Panc1 (cell line): ENCODE results near the gene ABI3BP. TPM values are rescaled to one million over a fixed set of nuclear protein-coding genes. Genes with fewer than 3 reads are reported as not detected.

Experiments used
- ATAC-seq: fragments of 200-7000 bp; cut with Tn5 transposase; 2 replicates; pipeline ENCODE4 v1.9.1; 2020; ENCODE audit warnings: mild to moderate bottlenecking, moderate library complexity
- BruUV-seq: library from RNA; stranded (reverse); fragments of 400-500 nt; replicated peaks from 2 replicates; lab custom pipeline; 2021; lab: Mats Ljungman, UMichigan
- CTCF ChIA-PET: fragments of 300-600 bp; sonication (Branson Sonifier 250); formaldehyde crosslinking; loops from one replicate; lab custom pipeline; 2022; ENCODE audit warnings: antibody characterized with exemption; lab: Charles Lee
- POLR2A ChIA-PET: fragments of 300-600 bp; sonication (Branson Sonifier 250); formaldehyde crosslinking; loops from one replicate; lab custom pipeline; 2022; ENCODE audit warnings: antibody characterized with exemption; lab: Charles Lee
- DNase-seq: peaks from one replicate; pipeline ENCODE4 v3.0.0-alpha.2; 2010; ENCODE audit warnings: low read depth, low spot score
- H3K27ac ChIP-seq: 2 replicates; pipeline ENCODE4 v1.5.1; 2011; ENCODE audit warnings: mild to moderate bottlenecking, low read length, inconsistent platforms
- H3K27me3 ChIP-seq: fragments of 200-500 bp; sonication (Bioruptor generic); 2 replicates; pipeline ENCODE4 v1.6.0; 2014; ENCODE audit warnings: low read length, inconsistent platforms; ENCODE audit not compliant: control insufficient read depth, insufficient read depth
- H3K36me3 ChIP-seq: fragments of 200-500 bp; sonication (Bioruptor generic); 2 replicates; pipeline ENCODE4 v1.5.1; 2014; ENCODE audit warnings: inconsistent platforms, mild to moderate bottlenecking, low read length, moderate library complexity; ENCODE audit not compliant: control insufficient read depth, insufficient read depth
- H3K4me1 ChIP-seq: 2 replicates; pipeline ENCODE4 v1.5.1; 2011; ENCODE audit warnings: inconsistent platforms, mild to moderate bottlenecking, low read length, moderate library complexity; ENCODE audit not compliant: control insufficient read depth, insufficient read depth
- H3K4me3 ChIP-seq, 2 experiments: 2 replicates each; pipeline ENCODE4 v1.5.1; 2011 to 2012; ENCODE audit warnings: low read depth in 2 of 2, low read length in 2 of 2, mild to moderate bottlenecking in 2 of 2, inconsistent platforms in 1 of 2, moderate library complexity in 1 of 2
- H3K9me3 ChIP-seq: fragments of 200-500 bp; sonication (Bioruptor generic); 2 replicates; pipeline ENCODE4 v1.5.1; 2014; ENCODE audit warnings: low read depth, mild to moderate bottlenecking, inconsistent platforms, low read length, moderate library complexity; ENCODE audit not compliant: control insufficient read depth, insufficient read depth
- CTCF ChIP-seq: fragments of 450-650 bp; IDR thresholded peaks from 2 replicates; pipeline ENCODE4 v1.5.1; 2017; ENCODE audit warnings: mild to moderate bottlenecking
- POLR2AphosphoS5 ChIP-seq: IDR thresholded peaks from 2 replicates; pipeline ENCODE4 v1.6.1; 2012; ENCODE audit warnings: mild to moderate bottlenecking, low read depth, low read length, moderate library complexity
- REST ChIP-seq, 2 experiments: IDR thresholded peaks; 2 replicates each; pipeline ENCODE4 v1.6.1; 2011 to 2012; ENCODE audit warnings: low read depth in 2 of 2, control low read depth in 1 of 2, low read length in 1 of 2, mild to moderate bottlenecking in 1 of 2, moderate library complexity in 1 of 2; ENCODE audit not compliant: insufficient read depth in 1 of 2
- SIN3A ChIP-seq: IDR thresholded peaks from 2 replicates; pipeline ENCODE4 v1.6.1; 2012; ENCODE audit warnings: low read depth, mild to moderate bottlenecking, low read length, moderate library complexity, borderline replicate concordance; ENCODE audit not compliant: insufficient read depth
- TCF7L2 ChIP-seq: IDR thresholded peaks from 2 replicates; pipeline ENCODE4 v1.6.1; 2011; ENCODE audit warnings: mild to moderate bottlenecking, low read depth, low read length, inconsistent platforms
- in situ Hi-C: cut with HindIII; loops from 2 replicates; pipeline ENCODE4 v1.10.0; 2016; ENCODE audit warnings: low sequenced_read_pairs, low pct_unique_long_range_greater_than_20kb
- intact Hi-C: fragments of 100-400 bp; cut with micrococcal nuclease; formaldehyde crosslinking; loops from one replicate; pipeline ENCODE4 v1.10.0; 2022; ENCODE audit not compliant: unreplicated experiment
- total RNA-seq: library from RNA; stranded (reverse); gene quantifications from one replicate; pipeline ENCODE4 v1.2.1, GENCODE V29; 2021; ENCODE audit not compliant: unreplicated experiment

ABI3BP gene
- total RNA-seq, 1 experiment from 2014 or later, result 0.21 TPM

- no peak overlapping the region for H3K27ac ChIP-seq
- H3K4me3 ChIP-seq, result no peak overlapping the region
- H3K4me1 ChIP-seq, result 0 out of 2 replicates have a peak, but pooled peaks cover 4% of the 10 kb centered on the region
- no peaks in the 10 kb centered on the region for H3K9me3 ChIP-seq
- peaks cover 60% of the 10 kb centered on the region for H3K36me3 ChIP-seq
- in situ Hi-C loops, result no loop called here
- ChIA-PET POLR2A (no interaction called here), CTCF (no interaction called here)
- no peak for DNase-seq
- BruUV-seq, result no TSS peak
- ATAC-seq, result no peak
- intact Hi-C loops, result no loop called here
- no peaks in the 10 kb centered on the region for H3K27me3 ChIP-seq
- TF ChIP-seq POLR2AphosphoS5 (no peak), REST (IDR thresholded peaks at IDR 0.05; ENCODE audit: insufficient read depth in 1 of 2, low read depth in 2 of 2, low read length in 1 of 2) (no peak), CTCF (no peak), TCF7L2 (no peak), SIN3A (no peak)
Observed at GRCh38 chr3:100719136-100719535, 274.1 kb downstream of the ABI3BP start.

GRCh38 chr3:100717637-100718487 is 275.4 kb downstream of the ABI3BP start:
- 0 out of 2 replicates have a peak, but pooled peaks cover 4% of the 10 kb centered on the region for H3K4me1 ChIP-seq
- ATAC-seq, result no peak
- ChIA-PET CTCF (interaction anchor here (0.7 kb wide), 1 partner anchor 256 kb away, joined by 4 read pairs; no protein-coding TSS in a partner anchor), POLR2A (interaction anchor here (0.6 to 0.7 kb wide), 2 partner anchors 730 to 999 kb away, joined by 4 to 13 read pairs; no protein-coding TSS in a partner anchor)
- no TSS peak for BruUV-seq
- H3K27ac ChIP-seq, result no peak overlapping the region
- TF ChIP-seq CTCF, result no peak
- TF ChIP-seq SIN3A, result no peak
- TF ChIP-seq TCF7L2, result no peak
- H3K4me3 ChIP-seq, result no peak overlapping the region
- H3K27me3 ChIP-seq, result no peaks in the 10 kb centered on the region
- in situ Hi-C loops, result no loop called here
- H3K36me3 ChIP-seq, result peaks cover 53% of the 10 kb centered on the region
- H3K9me3 ChIP-seq, result no peaks in the 10 kb centered on the region
- DNase-seq, result no peak
- intact Hi-C loops, result no loop called here
